Tibial nerve (tissue), 4 donors: Measurements from ENCODE around the gene RNF208. TPM values are rescaled to one million over a fixed set of nuclear protein-coding genes. Genes with fewer than 3 reads are reported as not detected.

Experiments used
- DNase-seq, 2 donors: peaks; one replicate each; pipeline ENCODE4 v3.0.0-alpha.2; 2019; ENCODE audit warnings: low spot score in 2 of 2
- H3K27ac ChIP-seq, 4 donors: fragments of 200-600 bp; sonication (generic) in 3 of 4; one replicate each; pipeline ENCODE4 v1.5.1; 2017 to 2019; ENCODE audit warnings: mild to moderate bottlenecking in 1 of 4
- H3K27me3 ChIP-seq, 2 donors: fragments of 200-600 bp; sonication (generic) in 1 of 2; one replicate each; pipeline versions ENCODE4 v1.5.1 to v1.6.0; 2017 to 2019
- H3K36me3 ChIP-seq, 3 donors: fragments of 200-600 bp; sonication (generic); one replicate each; pipeline ENCODE4 v1.5.1; 2018 to 2019
- H3K4me1 ChIP-seq, 4 donors: fragments of 200-600 bp; sonication (generic) in 3 of 4; one replicate each; pipeline ENCODE4 v1.5.1; 2017 to 2019
- H3K4me3 ChIP-seq, 4 donors: fragments of 200-600 bp; sonication (generic) in 3 of 4; one replicate each; pipeline ENCODE4 v1.5.1; 2017 to 2019; ENCODE audit warnings: mild to moderate bottlenecking in 1 of 4, moderate library complexity in 1 of 4
- H3K9me3 ChIP-seq, 4 donors: fragments of 200-600 bp; sonication (generic) in 3 of 4; one replicate each; pipeline ENCODE4 v1.5.1; 2017 to 2019
- EP300 ChIP-seq, 2 donors: sonication (generic); formaldehyde crosslinking; IDR thresholded peaks; one replicate each; pipeline ENCODE4 v1.6.1; 2017; ENCODE audit warnings: antibody characterized with exemption in 2 of 2, mild to moderate bottlenecking in 1 of 2
- POLR2A ChIP-seq, 2 donors: fragments of 450-650 bp; IDR thresholded peaks; one replicate each; pipeline ENCODE4 v1.6.1; 2017; ENCODE audit warnings: antibody characterized with exemption in 2 of 2, mild to moderate bottlenecking in 2 of 2, moderate library complexity in 2 of 2
- WGBS, 2 donors: methylation state at CpG; one replicate each; pipeline ENCODE4 v1.1.5; 2018; 5-methylcytosine and 5-hydroxymethylcytosine counted together
- total RNA-seq, 4 donors: library from RNA; depleted of rRNA; stranded (reverse); fragments of >200 nt; gene quantifications; one replicate each; pipeline ENCODE4 v1.1.0, GENCODE V29; 2016
- TF ChIP-seq, protein P1 (sequence below), 5 experiments: fragments of 200-600 bp in 3 of 5; fragments of 450-650 bp in 2 of 5; sonication (generic) in 3 of 5; IDR thresholded peaks; one replicate each; pipeline ENCODE4 v1.5.1; 2016 to 2019; ENCODE audit warnings: antibody characterized with exemption in 5 of 5, mild to moderate bottlenecking in 3 of 5, moderate library complexity in 2 of 5

RNF208 gene
- total RNA-seq, 4 donors from 2014 or later = 0.63 to 8.1 (median 1.5) TPM

DNA sequence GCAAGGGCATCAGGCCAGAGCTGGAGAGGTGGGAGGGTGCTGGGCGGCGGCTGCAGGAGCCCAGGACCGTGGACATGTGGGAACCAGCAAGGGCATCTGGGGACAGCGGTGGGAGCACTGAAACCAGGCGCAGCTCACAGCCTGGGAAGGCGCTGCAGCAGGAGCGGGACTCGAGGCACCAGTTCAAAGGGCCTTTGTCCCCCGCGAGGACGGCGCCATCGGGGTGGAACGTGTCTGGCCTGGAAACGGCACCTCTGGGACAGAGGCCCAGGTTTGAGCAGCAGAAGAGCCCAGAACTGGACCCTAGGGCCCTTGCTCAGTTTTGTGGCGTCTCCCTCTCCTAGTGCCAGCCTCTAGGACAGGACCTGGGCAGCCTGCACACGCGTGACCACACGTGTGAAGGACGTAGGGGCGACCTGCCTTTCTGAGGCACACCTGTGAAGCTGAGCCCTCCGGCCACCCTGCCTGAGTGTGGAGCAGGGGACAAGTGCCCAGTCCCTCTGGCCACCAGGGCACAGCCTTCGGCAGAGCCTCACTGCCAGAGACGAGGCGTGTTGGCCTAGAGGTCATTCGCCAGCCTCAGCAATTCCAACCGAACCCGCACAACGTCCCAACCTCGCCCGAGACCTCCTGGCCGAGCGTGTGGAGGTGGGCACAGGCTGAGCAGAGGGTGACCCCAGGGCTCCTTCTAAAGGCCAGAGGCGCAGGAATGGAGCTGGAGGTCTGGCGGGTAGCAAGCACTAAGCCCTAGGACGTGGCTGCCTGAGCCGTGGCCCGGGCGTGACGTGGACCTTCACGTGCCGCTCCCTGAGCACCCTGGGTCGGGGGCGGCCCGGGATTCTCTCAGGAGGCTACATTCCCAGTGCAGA lies 48.0 kb downstream of the RNF208 start:
- Histone ChIP-seq H3K9me3 (no peaks in the 10 kb centered on the region), H3K27me3 (peaks cover 4 to 20% of the 10 kb centered on the region in 2 donors), H3K36me3 (peaks cover 0 to 23% (median 0%) of the 10 kb centered on the region in 3 donors), H3K27ac (no peak overlapping the region), H3K4me1 (peaks cover 0 to 18% (median 5%) of the 10 kb centered on the region in 4 donors), H3K4me3 (no peak overlapping the region)
- TF ChIP-seq, protein P1, sequence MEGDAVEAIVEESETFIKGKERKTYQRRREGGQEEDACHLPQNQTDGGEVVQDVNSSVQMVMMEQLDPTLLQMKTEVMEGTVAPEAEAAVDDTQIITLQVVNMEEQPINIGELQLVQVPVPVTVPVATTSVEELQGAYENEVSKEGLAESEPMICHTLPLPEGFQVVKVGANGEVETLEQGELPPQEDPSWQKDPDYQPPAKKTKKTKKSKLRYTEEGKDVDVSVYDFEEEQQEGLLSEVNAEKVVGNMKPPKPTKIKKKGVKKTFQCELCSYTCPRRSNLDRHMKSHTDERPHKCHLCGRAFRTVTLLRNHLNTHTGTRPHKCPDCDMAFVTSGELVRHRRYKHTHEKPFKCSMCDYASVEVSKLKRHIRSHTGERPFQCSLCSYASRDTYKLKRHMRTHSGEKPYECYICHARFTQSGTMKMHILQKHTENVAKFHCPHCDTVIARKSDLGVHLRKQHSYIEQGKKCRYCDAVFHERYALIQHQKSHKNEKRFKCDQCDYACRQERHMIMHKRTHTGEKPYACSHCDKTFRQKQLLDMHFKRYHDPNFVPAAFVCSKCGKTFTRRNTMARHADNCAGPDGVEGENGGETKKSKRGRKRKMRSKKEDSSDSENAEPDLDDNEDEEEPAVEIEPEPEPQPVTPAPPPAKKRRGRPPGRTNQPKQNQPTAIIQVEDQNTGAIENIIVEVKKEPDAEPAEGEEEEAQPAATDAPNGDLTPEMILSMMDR (IDR thresholded peaks at IDR 0.05) = no peak
- TF ChIP-seq EP300 (IDR thresholded peaks at IDR 0.05) (no peak), POLR2A (IDR thresholded peaks at IDR 0.05) (no peak)
- no peak for DNase-seq
- WGBS, 2 donors = 82 to 83% methylated on average over 35 to 40 of the region's 45 CpGs

GRCh38 chr9:137172901-137173795 lies 48.9 kb downstream of the RNF208 start:
- Histone ChIP-seq H3K36me3 (peaks cover 0 to 14% (median 0%) of the 10 kb centered on the region in 3 donors), H3K27me3 (peaks cover 4 to 25% of the 10 kb centered on the region in 2 donors), H3K4me3 (no peak overlapping the region), H3K4me1 (peaks cover 0 to 27% (median 11%) of the 10 kb centered on the region in 4 donors), H3K27ac (no peak overlapping the region), H3K9me3 (no peaks in the 10 kb centered on the region)
- no peak for DNase-seq
- TF ChIP-seq EP300 (IDR thresholded peaks at IDR 0.05) = no peak
- TF ChIP-seq, protein P1 (IDR thresholded peaks at IDR 0.05) = no peak
- no peak for TF ChIP-seq POLR2A (IDR thresholded peaks at IDR 0.05)
- WGBS, 2 donors = 55 to 61% methylated on average over 13 to 21 of the region's 21 CpGs

- Histone ChIP-seq H3K4me3 (no peak overlapping the region), H3K36me3 (no peaks in the 10 kb centered on the region), H3K4me1 (peaks cover 0 to 41% (median 16%) of the 10 kb centered on the region in 4 donors), H3K9me3 (no peaks in the 10 kb centered on the region), H3K27me3 (peaks cover 7 to 43% of the 10 kb centered on the region in 2 donors), H3K27ac (no peak overlapping the region)
- no peak for TF ChIP-seq POLR2A (IDR thresholded peaks at IDR 0.05)
- TF ChIP-seq EP300 (IDR thresholded peaks at IDR 0.05) = no peak
- TF ChIP-seq, protein P1 (IDR thresholded peaks at IDR 0.05) = no peak
- DNase-seq = no peak
- 81 to 82% methylated on average over 14 to 20 of the region's 22 CpGs for WGBS, 2 donors
These were observed 50.7 kb downstream of the RNF208 start for GRCh38 chr9:137171149-137171900.

GRCh38 chr9:137170486-137171148 lies 51.4 kb downstream of the RNF208 start:
- TF ChIP-seq EP300 (IDR thresholded peaks at IDR 0.05) = no peak
- TF ChIP-seq, protein P1 (IDR thresholded peaks at IDR 0.05) = no peak
- no peak for TF ChIP-seq POLR2A (IDR thresholded peaks at IDR 0.05)
- Histone ChIP-seq H3K4me1 (peaks cover 0 to 41% (median 16%) of the 10 kb centered on the region in 4 donors), H3K36me3 (no peaks in the 10 kb centered on the region), H3K27ac (no peak overlapping the region), H3K9me3 (no peaks in the 10 kb centered on the region), H3K27me3 (peaks cover 9 to 51% of the 10 kb centered on the region in 2 donors), H3K4me3 (no peak overlapping the region)
- WGBS, 2 donors = 42 to 46% methylated on average over 8 to 14 of the region's 14 CpGs
- DNase-seq = no peak

Other genes with a start within 250 kb of the RNF208 start
- 1,000 to 10,000 TPM; 1,059 to 8,972 (median 6,550) TPM for gene PTGDS, start 244.7 kb downstream of the RNF208 start, total RNA-seq
- gene LCNL1, start 239.2 kb downstream of the RNF208 start, total RNA-seq = 10 to 100 TPM; 14.7 to 86.3 (median 64.3) TPM
- gene PAXX, start 229.8 kb downstream of the RNF208 start, total RNA-seq = 100 to 1,000 TPM in 1 of 4 donors, 10 to 100 TPM in 3; 65.7 to 142 (median 68.9) TPM
- gene CLIC3, start 225.7 kb downstream of the RNF208 start, total RNA-seq = 100 to 1,000 TPM in 1 of 4 donors, 10 to 100 TPM in 2, 1 to 10 TPM in 1; 1.2 to 120 (median 38.0) TPM
- 100 to 1,000 TPM; 136 to 291 (median 196) TPM for gene ABCA2, start 194.0 kb downstream of the RNF208 start, total RNA-seq
- gene FUT7, start 190.2 kb downstream of the RNF208 start, total RNA-seq = under 1 TPM in 1 of 4 donors, not detected in 3; 0.60 TPM
- 100 to 1,000 TPM in 3 of 4 donors, 10 to 100 TPM in 1; 80.6 to 269 (median 182) TPM for gene NPDC1, start 176.1 kb downstream of the RNF208 start, total RNA-seq
- gene ENTPD2, start 168.2 kb downstream of the RNF208 start, total RNA-seq = 10 to 100 TPM in 3 of 4 donors, 1 to 10 TPM in 1; 7.0 to 21.0 (median 18.1) TPM
- under 1 TPM in 2 of 4 donors, not detected in 2; 0.22 to 0.90 TPM for gene SAPCD2, start 151.7 kb downstream of the RNF208 start, total RNA-seq
- gene UAP1L1, start 144.7 kb downstream of the RNF208 start, total RNA-seq = 10 to 100 TPM in 2 of 4 donors, 1 to 10 TPM in 2; 8.1 to 20.7 (median 12.3) TPM
- 10 to 100 TPM; 47.3 to 58.1 (median 52.1) TPM for gene MAN1B1, start 135.3 kb downstream of the RNF208 start, total RNA-seq
- gene DPP7, start 107.5 kb downstream of the RNF208 start, total RNA-seq = 100 to 1,000 TPM in 3 of 4 donors, 10 to 100 TPM in 1; 74.7 to 272 (median 145) TPM
- gene GRIN1, start 83.1 kb downstream of the RNF208 start, total RNA-seq = under 1 TPM in 1 of 4 donors, not detected in 3; 0.21 TPM
- not detected for gene LRRC26, start 52.2 kb downstream of the RNF208 start, total RNA-seq
- not detected for gene TMEM210, start 50.2 kb downstream of the RNF208 start, total RNA-seq
- gene ANAPC2, start 33.7 kb downstream of the RNF208 start, total RNA-seq = 10 to 100 TPM; 41.6 to 73.0 (median 58.9) TPM
- gene SSNA1, start 33.6 kb downstream of the RNF208 start, total RNA-seq = 10 to 100 TPM; 37.3 to 73.9 (median 53.5) TPM
- gene TPRN, start 21.5 kb downstream of the RNF208 start, total RNA-seq = 10 to 100 TPM in 1 of 4 donors, 1 to 10 TPM in 3; 6.8 to 12.3 (median 8.9) TPM
- gene TMEM203, start 16.6 kb downstream of the RNF208 start, total RNA-seq = 10 to 100 TPM; 23.1 to 47.9 (median 30.0) TPM
- 10 to 100 TPM in 3 of 4 donors, 1 to 10 TPM in 1; 9.4 to 20.1 (median 14.3) TPM for gene NDOR1, start 16.5 kb downstream of the RNF208 start, total RNA-seq
- gene CYSRT1, start 2.9 kb upstream of the RNF208 start, total RNA-seq = not detected
- gene RNF224, start 5.3 kb upstream of the RNF208 start, total RNA-seq = not detected
- not detected for gene SLC34A3, start 8.7 kb upstream of the RNF208 start, total RNA-seq
- gene TUBB4B, start 19.0 kb upstream of the RNF208 start, total RNA-seq = 100 to 1,000 TPM; 102 to 190 (median 161) TPM
- not detected for gene STPG3, start 29.0 kb upstream of the RNF208 start, total RNA-seq
- 10 to 100 TPM; 29.7 to 52.0 (median 38.7) TPM for gene NELFB, start 33.1 kb upstream of the RNF208 start, total RNA-seq
- gene TOR4A, start 55.5 kb upstream of the RNF208 start, total RNA-seq = 10 to 100 TPM in 1 of 4 donors, 1 to 10 TPM in 3; 3.3 to 11.4 (median 4.3) TPM
- gene NRARP, start 80.0 kb upstream of the RNF208 start, total RNA-seq = 10 to 100 TPM in 1 of 4 donors, 1 to 10 TPM in 3; 3.1 to 13.5 (median 3.9) TPM
- gene EXD3, start 200.9 kb upstream of the RNF208 start, total RNA-seq = 10 to 100 TPM; 27.6 to 99.9 (median 55.2) TPM
- 10 to 100 TPM in 2 of 4 donors, 1 to 10 TPM in 2; 6.3 to 11.4 (median 10.1) TPM for gene NOXA1, start 201.2 kb upstream of the RNF208 start, total RNA-seq
- gene ENTPD8, start 219.1 kb upstream of the RNF208 start, total RNA-seq = not detected
- gene NSMF, start 237.1 kb upstream of the RNF208 start, total RNA-seq = 100 to 1,000 TPM; 219 to 297 (median 270) TPM